Measurements from ENCODE around the gene SLCO2A1. TPM values are rescaled to one million over a fixed set of nuclear protein-coding genes. Genes with fewer than 3 reads are reported as not detected.
A peak's percentile ranks its signal among the peaks of the same experiment; 100 is the strongest.

Gene SLCO2A1
- total RNA-seq, 1 donor from 2014 or later: 11.6 TPM

- intact Hi-C loops (cut with micrococcal nuclease): no loop called here
- DNase-seq: no peak
- ATAC-seq: no peak
Measured at GRCh38 chr3:133884054-133884886, 145.5 kb downstream of the SLCO2A1 start.

GRCh38 chr3:133883641-133884040, 146.1 kb downstream of the SLCO2A1 start:
- ATAC-seq: peak; percentile 53
- no peak for DNase-seq
- intact Hi-C loops (cut with micrococcal nuclease): no loop called here

- ATAC-seq (peak; percentile 34), DNase-seq (no peak)
- intact Hi-C loops (cut with micrococcal nuclease): no loop called here
Measured at GRCh38 chr3:133882986-133883586, 146.6 kb downstream of the SLCO2A1 start.

GRCh38 chr3:133881939-133882825, 147.5 kb downstream of the SLCO2A1 start:
- ATAC-seq: no peak
- no peak for DNase-seq
- intact Hi-C loops (cut with micrococcal nuclease): no loop called here

GRCh38 chr3:133881492-133881891, 148.2 kb downstream of the SLCO2A1 start:
- DNase-seq (no peak), ATAC-seq (no peak)
- intact Hi-C loops (cut with micrococcal nuclease): no loop called here

GRCh38 chr3:133880886-133881455, 148.8 kb downstream of the SLCO2A1 start:
- intact Hi-C loops (cut with micrococcal nuclease): no loop called here
- ATAC-seq (no peak), DNase-seq (no peak)

DNA sequence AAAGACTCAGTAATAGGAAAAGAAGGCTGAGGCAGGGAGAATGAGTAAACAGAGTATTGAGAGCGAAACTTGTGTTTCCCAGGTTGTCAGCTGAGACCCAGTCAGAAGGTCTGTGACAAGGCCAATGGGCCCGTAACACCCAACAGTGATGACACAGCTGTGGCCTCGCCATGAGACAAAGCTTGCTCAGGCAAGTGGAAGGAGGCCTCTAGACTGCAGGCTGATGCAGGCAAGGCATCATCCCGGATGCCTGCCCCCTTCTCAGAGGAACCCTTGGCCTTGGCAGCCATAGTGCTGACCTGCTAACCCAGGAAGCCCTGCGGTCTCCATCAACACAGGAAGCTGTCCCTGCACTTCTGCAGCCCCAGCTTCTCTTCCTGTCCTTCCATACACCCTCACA, 149.4 kb downstream of the SLCO2A1 start:
- peak; percentile 26 for ATAC-seq
- intact Hi-C loops (cut with micrococcal nuclease): no loop called here
- DNase-seq: no peak

- intact Hi-C loops (cut with micrococcal nuclease): no loop called here
- ATAC-seq: no peak
- DNase-seq: no peak
Measured at GRCh38 chr3:133878518-133878917, 151.2 kb downstream of the SLCO2A1 start.

Other genes with a start within 250 kb of the SLCO2A1 start
- gene SRPRB, start 224.1 kb downstream of the SLCO2A1 start, total RNA-seq: 29.1 TPM
- gene RAB6B, start 134.0 kb downstream of the SLCO2A1 start, total RNA-seq: 51.6 TPM
- 37.5 TPM for gene RYK, start 220.9 kb upstream of the SLCO2A1 start, total RNA-seq

Measured in left ventricle myocardium superior (tissue), 1 donor.